EH (cell line): ENCODE measurements around the gene FYB1.
"Not testable (repeated sequence)": the region's sequence is repeated elsewhere in the genome, so short reads cannot be mapped to it uniquely, and the experiment has no call there.

Experiments
- DNase-seq: peaks from one replicate; pipeline ENCODE4 v3.0.0-alpha.2; 2015; ENCODE audit warnings: low read depth

FYB1 gene

GRCh38 chr5:39228596-39228995 is 9.2 kb upstream of the FYB1 start:
- DNase-seq, result no peak

GRCh38 chr5:39226558-39226957 is 7.2 kb upstream of the FYB1 start:
- no peak for DNase-seq

GRCh38 chr5:39226100-39226451 is 6.7 kb upstream of the FYB1 start:
- DNase-seq, result no peak

- no peak for DNase-seq
Observed at GRCh38 chr5:39225405-39226099, 6.2 kb upstream of the FYB1 start.

- DNase-seq, result no peak
Observed at GRCh38 chr5:39224196-39224761, 4.9 kb upstream of the FYB1 start.

GRCh38 chr5:39223565-39224156 is 4.3 kb upstream of the FYB1 start:
- DNase-seq, result no peak

- not testable (repeated sequence) for DNase-seq
Observed at GRCh38 chr5:39221671-39222070, 2.3 kb upstream of the FYB1 start.

GRCh38 chr5:39220280-39221030 is 1.1 kb upstream of the FYB1 start:
- DNase-seq, result no peak

GRCh38 chr5:39218482-39219402 is 621 bp downstream of the FYB1 start:
- peak; percentile 27 for DNase-seq

- peak; percentile 79 for DNase-seq
Observed at GRCh38 chr5:39217365-39218281, 1.7 kb downstream of the FYB1 start.

GRCh38 chr5:39216631-39217030 is 2.7 kb downstream of the FYB1 start:
- no peak for DNase-seq

GRCh38 chr5:39215857-39216256 is 3.5 kb downstream of the FYB1 start:
- DNase-seq, result no peak

- DNase-seq, result no peak
Observed at GRCh38 chr5:39214912-39215709, 4.3 kb downstream of the FYB1 start.

GRCh38 chr5:39213447-39214207 is 5.7 kb downstream of the FYB1 start:
- DNase-seq, result no peak

- no peak for DNase-seq
Observed at GRCh38 chr5:39211773-39212172, 7.6 kb downstream of the FYB1 start.

GRCh38 chr5:39209924-39210323 is 9.4 kb downstream of the FYB1 start:
- DNase-seq, result no peak

- DNase-seq, result no peak
Observed at GRCh38 chr5:39208471-39208870, 10.9 kb downstream of the FYB1 start.

- DNase-seq, result peak; percentile 18
Observed at GRCh38 chr5:39207345-39208045, 11.9 kb downstream of the FYB1 start.
